DLD1 (cell line): Measurements from ENCODE around the gene TMOD3.

Experiments used
- in situ Hi-C: cut with HindIII; loops from 2 replicates; pipeline ENCODE4 v1.10.0; 2017; ENCODE audit warnings: low sequenced_read_pairs

TMOD3 gene

GRCh38 chr15:51904931-51905330, 75.5 kb downstream of the TMOD3 start:
- in situ Hi-C loops: loop anchor here (25.0 kb wide), 1 partner anchor 268 kb away; no protein-coding TSS in a partner anchor

GRCh38 chr15:51907136-51907862, 77.8 kb downstream of the TMOD3 start:
- in situ Hi-C loops: loop anchor here (25.0 kb wide), 1 partner anchor 270 kb away; no protein-coding TSS in a partner anchor

GRCh38 chr15:51908316-51908715, 78.9 kb downstream of the TMOD3 start:
- in situ Hi-C loops: loop anchor here (25.0 kb wide), 1 partner anchor 271 kb away; no protein-coding TSS in a partner anchor

- in situ Hi-C loops: loop anchor here (25.0 kb wide), 1 partner anchor 272 kb away; no protein-coding TSS in a partner anchor
Observed at GRCh38 chr15:51909584-51909983, 80.1 kb downstream of the TMOD3 start.

GRCh38 chr15:51912528-51912927, 83.1 kb downstream of the TMOD3 start:
- in situ Hi-C loops: loop anchor here (25.0 kb wide), 1 partner anchor 275 kb away; no protein-coding TSS in a partner anchor

GRCh38 chr15:51917493-51917892, 88.0 kb downstream of the TMOD3 start:
- in situ Hi-C loops: loop anchor here (25.0 kb wide), 1 partner anchor 280 kb away; no protein-coding TSS in a partner anchor

GRCh38 chr15:51924156-51925068, 95.0 kb downstream of the TMOD3 start:
- in situ Hi-C loops: loop anchor here (25.0 kb wide), 1 partner anchor 287 kb away; no protein-coding TSS in a partner anchor

GRCh38 chr15:51926809-51927208, 97.4 kb downstream of the TMOD3 start:
- in situ Hi-C loops: no loop called here

- in situ Hi-C loops: no loop called here
Observed at GRCh38 chr15:51931016-51931415, 101.6 kb downstream of the TMOD3 start.

GRCh38 chr15:51931638-51932037, 102.2 kb downstream of the TMOD3 start:
- in situ Hi-C loops: no loop called here

GRCh38 chr15:51932161-51932560, 102.7 kb downstream of the TMOD3 start:
- in situ Hi-C loops: no loop called here

GRCh38 chr15:51935466-51936104, 106.1 kb downstream of the TMOD3 start:
- in situ Hi-C loops: no loop called here

- in situ Hi-C loops: no loop called here
Observed at GRCh38 chr15:51936105-51936478, 106.6 kb downstream of the TMOD3 start.

GRCh38 chr15:51938286-51938685, 108.8 kb downstream of the TMOD3 start:
- in situ Hi-C loops: no loop called here

GRCh38 chr15:51939216-51939615, 109.8 kb downstream of the TMOD3 start:
- in situ Hi-C loops: no loop called here

- in situ Hi-C loops: no loop called here
Observed at GRCh38 chr15:51947124-51947523, 117.7 kb downstream of the TMOD3 start.

GRCh38 chr15:51952805-51953204, 123.4 kb downstream of the TMOD3 start:
- in situ Hi-C loops: no loop called here

GRCh38 chr15:51955504-51955903, 126.1 kb downstream of the TMOD3 start:
- in situ Hi-C loops: no loop called here
